Muscle of back (tissue), 11 donors: Measurements from ENCODE around the gene CCL24. TPM values are rescaled to one million over a fixed set of nuclear protein-coding genes. Genes with fewer than 3 reads are reported as not detected.
A peak's percentile ranks its signal among the peaks of the same experiment; 100 is the strongest.
"Not testable (repeated sequence)": the region's sequence is repeated elsewhere in the genome, so short reads cannot be mapped to it uniquely, and the experiment has no call there.

Source experiments
- DNase-seq, 3 donors: peaks; one replicate each; pipeline versions ENCODE4 v3.0.0 to v3.0.0-alpha.2; 2013
- polyA plus RNA-seq, 10 donors: library from polyadenylated mRNA; unstranded; fragments of 120-200 nt; gene quantifications; one replicate each; pipeline ENCODE4 v1.2.1, GENCODE V29; 2013; ENCODE audit not compliant: insufficient read length in 10 of 10

Gene CCL24
- polyA plus RNA-seq, 10 donors: 0.35 to 1.0 (median 0.67) TPM; not detected in 6

DNA sequence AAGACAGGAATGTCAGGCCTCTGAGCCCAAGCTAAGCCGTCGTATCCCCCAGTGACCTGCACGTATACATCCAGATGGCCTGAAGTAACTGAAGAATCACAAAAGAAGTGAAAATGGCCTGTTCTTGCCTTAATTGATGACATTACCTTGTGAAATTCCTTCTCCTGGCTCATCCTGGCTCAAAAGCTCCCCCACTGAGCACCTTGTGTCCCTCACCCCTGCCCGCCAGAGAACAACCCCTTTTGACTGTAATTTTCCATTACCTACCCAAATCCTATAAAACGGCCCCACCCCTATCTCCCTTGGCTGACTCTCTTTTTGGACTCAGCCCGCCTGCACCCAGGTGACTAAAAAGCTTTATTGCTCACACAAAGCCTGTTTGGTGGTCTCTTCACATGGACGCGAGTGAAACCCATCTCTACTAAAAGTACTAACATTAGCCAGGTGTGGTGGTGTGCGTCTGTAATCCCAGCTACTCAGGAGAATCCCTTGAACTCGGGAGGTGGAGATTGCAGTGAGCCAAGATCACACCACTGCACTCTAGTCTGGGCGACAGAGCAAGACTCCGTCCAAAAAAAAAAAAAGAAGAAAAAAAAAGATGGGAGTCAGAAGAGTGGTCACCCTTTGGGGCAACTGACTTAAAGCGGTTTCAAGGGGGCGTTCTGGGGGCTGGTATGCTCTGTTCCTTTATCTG, 25.3 kb downstream of the CCL24 start:
- not testable (repeated sequence) for DNase-seq

DNA sequence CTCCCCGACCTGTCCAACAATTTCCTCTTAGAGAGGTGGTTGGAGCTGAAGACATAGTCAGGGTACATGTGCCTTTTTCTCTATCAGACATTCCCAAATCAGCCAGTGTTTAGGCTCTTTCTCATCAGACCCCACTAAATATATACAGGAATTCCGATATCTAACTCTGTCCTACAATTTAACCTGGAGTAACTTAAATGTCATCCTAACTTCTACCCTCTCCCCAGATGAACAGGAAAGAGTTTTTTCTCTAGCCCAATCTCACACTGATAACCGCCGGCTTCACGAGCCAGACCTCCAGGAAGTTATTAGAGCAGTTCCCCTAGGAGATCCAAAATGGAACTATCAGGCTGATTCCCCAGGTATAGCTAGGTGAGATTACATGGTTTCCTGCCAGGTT, 30.5 kb downstream of the CCL24 start:
- not testable (repeated sequence) for DNase-seq

GRCh38 chr7:75780647-75781273, 32.8 kb downstream of the CCL24 start:
- not testable (repeated sequence) for DNase-seq

DNA sequence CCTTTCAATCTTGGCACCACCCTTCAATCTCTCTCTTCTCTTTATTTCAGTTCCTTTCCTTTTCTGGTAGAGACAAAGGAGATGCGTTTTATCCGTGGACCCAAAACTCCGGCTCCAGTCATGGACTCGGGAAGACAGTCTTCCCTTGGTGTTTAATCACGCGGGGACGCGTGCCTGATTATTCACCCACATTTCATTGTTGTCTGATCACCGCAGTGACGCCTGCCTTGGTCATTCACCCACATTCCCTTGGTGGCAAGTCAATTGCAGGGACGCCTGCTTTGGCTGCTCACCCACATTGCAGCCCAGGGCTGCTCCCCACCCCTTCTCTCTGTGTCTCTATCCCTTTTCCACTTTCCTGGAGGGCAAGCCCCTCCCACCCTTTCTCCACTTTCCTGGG, 34.1 kb downstream of the CCL24 start:
- DNase-seq: not testable (repeated sequence)

DNA sequence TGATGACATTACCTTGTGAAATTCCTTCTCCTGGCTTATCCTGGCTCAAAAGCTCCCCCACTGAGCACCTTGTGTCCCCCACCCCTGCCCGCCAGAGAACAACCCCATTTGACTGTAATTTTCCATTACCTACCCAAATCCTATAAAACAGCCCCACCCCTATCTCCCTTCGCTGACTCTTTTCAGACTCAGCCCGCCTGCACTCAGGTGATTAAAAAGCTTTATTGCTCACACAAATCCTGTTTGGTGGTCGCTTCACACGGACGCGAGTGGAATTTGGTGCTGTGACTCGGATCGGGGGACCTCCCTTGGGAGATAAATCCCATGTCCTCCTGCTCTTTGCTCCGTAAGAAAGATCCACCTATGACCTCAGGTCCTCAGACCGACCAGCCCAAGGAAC, 34.6 kb downstream of the CCL24 start:
- not testable (repeated sequence) for DNase-seq

DNA sequence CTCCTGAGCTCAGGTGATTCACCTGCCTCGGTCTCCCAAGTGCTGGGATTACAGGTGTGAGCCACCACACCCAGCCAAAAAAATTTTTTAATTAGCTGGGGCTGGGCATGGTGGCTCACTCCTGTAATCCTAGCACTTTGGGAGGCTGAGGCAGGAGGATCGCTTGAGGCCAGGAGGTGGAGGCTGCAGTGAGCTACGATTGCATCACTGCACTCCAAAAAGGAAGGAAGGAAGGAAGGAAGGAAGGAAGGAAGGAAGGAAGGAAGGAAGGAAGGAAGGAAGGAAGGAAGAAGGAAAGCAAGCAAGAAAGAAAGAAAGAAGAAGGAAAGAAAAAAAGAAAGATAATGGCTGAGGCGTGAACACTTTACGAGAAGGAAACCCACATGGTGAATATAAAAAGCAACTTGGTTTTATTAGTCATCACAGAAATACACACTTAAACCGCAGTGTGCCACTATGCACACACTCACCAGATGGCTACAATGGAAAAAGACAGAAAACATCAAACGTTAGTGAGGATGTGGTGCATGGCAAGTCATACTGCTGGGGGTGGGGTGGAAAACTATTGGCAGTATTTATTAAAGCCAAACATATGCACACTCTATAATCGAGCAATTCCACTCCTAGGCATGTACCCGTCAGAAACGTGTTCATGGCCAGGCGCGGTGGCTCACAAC, 37.2 kb downstream of the CCL24 start:
- peak in 1 of 3 donors; percentile 86 for DNase-seq

DNA sequence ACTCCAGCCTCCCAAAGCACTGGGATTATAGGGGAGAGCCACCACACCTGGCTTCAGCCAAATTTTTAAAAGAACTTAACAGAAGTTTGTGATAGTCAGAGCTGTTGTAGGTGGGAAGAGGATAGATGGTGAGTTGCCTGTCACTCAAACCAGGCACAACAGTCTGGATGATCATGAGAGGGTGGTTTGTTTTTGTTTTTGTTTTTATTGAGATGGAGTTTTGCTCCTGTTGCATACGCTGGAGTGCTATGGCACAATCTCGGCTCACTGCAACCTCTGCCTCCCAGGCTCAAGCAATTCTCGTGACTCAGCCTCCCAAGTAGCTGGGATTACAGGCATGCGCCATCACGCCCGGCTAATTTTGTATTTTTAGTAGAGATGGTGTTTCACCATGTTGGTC, 39.6 kb downstream of the CCL24 start:
- DNase-seq: not testable (repeated sequence)

GRCh38 chr7:75772081-75773077, 41.2 kb downstream of the CCL24 start, which contains the start of gene CCL26:
TSS of gene CCL26 (minus strand) at chr7:75772211. CDS start at chr7:75772176, 35 bp downstream.
- peak in 1 of 3 donors; percentile 86 for DNase-seq

DNA sequence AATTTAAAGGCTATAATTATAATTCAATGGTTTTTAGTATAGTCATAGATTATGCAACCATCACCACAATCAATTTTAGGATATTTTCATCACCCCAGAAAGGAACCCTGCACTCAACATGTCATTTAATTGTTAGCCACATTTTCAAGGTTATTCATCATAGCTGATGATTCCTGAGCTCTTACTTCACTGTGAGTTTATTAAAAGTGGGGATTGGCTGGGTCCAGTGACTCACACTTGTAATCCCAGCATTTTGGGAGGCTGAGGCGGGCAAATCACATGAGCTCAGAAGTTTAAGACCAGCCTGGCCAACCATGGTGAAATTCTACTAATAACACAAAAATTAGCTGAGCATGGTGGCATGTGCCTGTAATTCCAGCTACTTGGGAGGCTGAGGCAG, 42.4 kb downstream of the CCL24 start:
- DNase-seq: peak in 1 of 3 donors; percentile 75

DNA sequence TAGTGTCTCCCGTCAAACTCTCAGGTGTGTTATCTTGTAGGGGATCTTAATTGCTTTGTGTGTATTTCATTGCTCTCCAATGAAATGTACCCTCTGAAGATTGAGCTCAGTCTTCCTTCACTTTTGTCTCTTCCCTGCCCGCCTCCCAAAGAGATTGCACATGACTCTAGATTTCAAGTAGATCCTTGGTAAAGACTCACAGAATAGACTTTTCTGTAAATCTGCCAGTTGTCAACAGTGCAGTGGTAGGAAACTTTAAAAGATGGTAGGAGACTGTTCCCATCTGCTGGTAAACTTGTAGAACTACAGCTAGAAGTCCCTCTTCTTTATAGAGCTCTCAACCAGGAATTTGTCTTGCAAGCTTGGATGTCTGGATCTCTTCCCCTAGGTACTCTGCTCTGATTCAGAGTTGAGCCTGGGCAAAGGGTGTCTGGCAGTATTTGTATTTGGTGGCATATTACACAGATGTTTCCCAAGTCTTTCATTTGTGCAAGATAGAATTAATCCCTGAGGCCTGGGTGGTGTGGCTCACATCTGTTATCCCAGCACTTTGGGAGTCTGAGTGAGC, 51.2 kb downstream of the CCL24 start:
- DNase-seq: peak; percentile 60 to 74 (median 62)

DNA sequence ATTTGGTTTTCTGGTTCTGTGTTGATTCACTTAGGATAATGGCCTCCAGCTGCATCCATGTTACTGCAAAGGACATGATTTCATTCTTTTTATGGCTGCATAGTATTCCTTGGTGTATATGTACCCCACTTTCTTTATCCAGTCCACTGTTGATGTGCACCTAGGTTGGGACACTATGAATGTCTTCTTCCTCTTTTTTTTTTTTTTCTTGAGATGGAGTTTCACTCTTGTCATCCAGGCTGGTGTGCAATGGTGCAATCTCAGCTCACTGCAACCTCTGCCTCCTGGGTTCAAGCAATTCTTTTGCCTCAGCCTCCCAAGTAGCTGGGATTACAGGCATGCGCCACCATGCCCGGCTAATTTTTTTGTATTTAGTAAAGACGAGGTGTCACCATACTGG, 51.8 kb downstream of the CCL24 start:
- not testable (repeated sequence) for DNase-seq

Other genes starting within 250 kb of the CCL24 start
- 10 to 100 TPM; 19.1 to 25.9 (median 23.8) TPM for gene HIP1, start 74.9 kb downstream of the CCL24 start, polyA plus RNA-seq
- gene CCL26, start 41.6 kb downstream of the CCL24 start, polyA plus RNA-seq: 1 to 10 TPM in 2 of 10 donors, under 1 TPM in 8; 0.51 to 1.7 (median 0.79) TPM
- 10 to 100 TPM; 15.2 to 29.3 (median 20.8) TPM for gene RHBDD2, start 65.2 kb upstream of the CCL24 start, polyA plus RNA-seq
- 10 to 100 TPM; 27.6 to 46.0 (median 31.5) TPM for gene POR, start 101.3 kb upstream of the CCL24 start, polyA plus RNA-seq
- 10 to 100 TPM; 34.2 to 54.9 (median 41.2) TPM for gene TMEM120A, start 180.8 kb upstream of the CCL24 start, polyA plus RNA-seq
- 10 to 100 TPM; 14.5 to 25.9 (median 19.0) TPM for gene STYXL1, start 234.2 kb upstream of the CCL24 start, polyA plus RNA-seq
- 100 to 1,000 TPM; 169 to 224 (median 208) TPM for gene MDH2, start 234.3 kb upstream of the CCL24 start, polyA plus RNA-seq